HepG2 (cell line): ENCODE results near the gene BSX. TPM values are rescaled to one million over a fixed set of nuclear protein-coding genes. Genes with fewer than 3 reads are reported as not detected.

ENCODE experiments used
- ATAC-seq: fragments of 200-7000 bp; cut with Tn5 transposase; 3 replicates; pipeline ENCODE4 v1.9.1; 2020; ENCODE audit warnings: mild to moderate bottlenecking, moderate library complexity
- BruUV-seq: library from RNA; stranded (reverse); fragments of 400-500 nt; replicated peaks from 2 replicates; lab custom pipeline; 2021; lab: Mats Ljungman, UMichigan
- CTCF ChIA-PET: fragments of 300-600 bp; formaldehyde crosslinking; extraction: SDS; loops from one replicate; lab custom pipeline; 2021; ENCODE audit warnings: low total read pairs, inconsistent platforms, low intra/inter-chr PET ratio; lab: Yijun Ruan, JAX
- POLR2A ChIA-PET: fragments of 350-600 bp; sonication (Branson Sonifier 250); formaldehyde crosslinking; loops from one replicate; lab custom pipeline; 2020; ENCODE audit warnings: antibody characterized with exemption, inconsistent platforms; lab: Yijun Ruan, JAX
- DNase-seq: peaks from one replicate; pipeline ENCODE4 v3.0.0-alpha.2; 2015; ENCODE audit warnings: low spot score
- FAIRE-seq: peaks from 3 replicates; lab custom pipeline; 2011; peaks lifted over from hg19 to GRCh38; lab: Jason Lieb, UNC
- H2AFZ ChIP-seq: one replicate; pipeline ENCODE4 v1.6.1; 2011; ENCODE audit warnings: low read length, inconsistent platforms
- H3K27ac ChIP-seq: fragments of 300-600 bp; 3 replicates; pipeline ENCODE4 v1.8.0; 2011; ENCODE audit warnings: mixed run types, mild to moderate bottlenecking, mixed read lengths, low read length, inconsistent platforms; ENCODE audit not compliant: insufficient read depth; ENCODE audit errors: extremely low read length
- H3K27me3 ChIP-seq, 2 experiments: fragments of 200-600 bp in 1 of 2; 2 replicates in 1 of 2; 3 replicates in 1 of 2; pipeline versions ENCODE4 v1.6.0 to v1.8.0; 2011; ENCODE audit warnings: low read length in 2 of 2, mild to moderate bottlenecking in 2 of 2, moderate library complexity in 2 of 2, inconsistent platforms in 1 of 2; ENCODE audit not compliant: insufficient read depth in 2 of 2, control insufficient read depth in 1 of 2
- H3K36me3 ChIP-seq, 2 experiments: fragments of 200-600 bp in 1 of 2; replicated peaks in 1 of 2; 2 replicates in 1 of 2; 3 replicates in 1 of 2; pipeline versions ENCODE4 v1.5.1 to v1.8.0; 2011; ENCODE audit warnings: low read length in 2 of 2, inconsistent platforms in 1 of 2; ENCODE audit not compliant: insufficient read depth in 2 of 2, control insufficient read depth in 1 of 2
- H3K4me1 ChIP-seq: 2 replicates; pipeline ENCODE4 v1.5.1; 2012; ENCODE audit warnings: low read length, inconsistent platforms; ENCODE audit not compliant: insufficient read depth
- H3K4me2 ChIP-seq: 2 replicates; pipeline ENCODE4 v1.6.0; 2011; ENCODE audit warnings: low read depth, low read length, inconsistent platforms
- H3K4me3 ChIP-seq, 3 experiments: fragments of 200-600 bp in 1 of 3; sonication (generic), shearing (Covaris generic) in 1 of 3; replicated peaks in 1 of 3; 2 replicates each; pipeline ENCODE4 v1.5.1; 2011 to 2016; ENCODE audit warnings: low read length in 3 of 3, inconsistent platforms in 2 of 3, low read depth in 2 of 3, mild to moderate bottlenecking in 2 of 3, control low read depth in 1 of 3, mixed read lengths in 1 of 3; ENCODE audit not compliant: insufficient read depth in 1 of 3
- H3K79me2 ChIP-seq: one replicate; pipeline ENCODE4 v1.6.1; 2011; ENCODE audit warnings: low read length, inconsistent platforms; ENCODE audit not compliant: insufficient read depth
- H3K9ac ChIP-seq: 2 replicates; pipeline ENCODE4 v1.6.0; 2011; ENCODE audit warnings: mild to moderate bottlenecking, low read depth, low read length, inconsistent platforms; ENCODE audit not compliant: insufficient read depth
- H3K9me3 ChIP-seq: 2 replicates; pipeline ENCODE4 v1.5.1; 2012; ENCODE audit warnings: mild to moderate bottlenecking, low read length
- H4K20me1 ChIP-seq: 2 replicates; pipeline ENCODE4 v1.6.0; 2011; ENCODE audit warnings: inconsistent platforms, mild to moderate bottlenecking, low read length, moderate library complexity; ENCODE audit not compliant: insufficient read depth
- CC2D1A ChIP-seq: sonication (generic); formaldehyde crosslinking; IDR thresholded peaks from 2 replicates; pipeline ENCODE4 v1.8.1; 2023; ENCODE audit warnings: mild to moderate bottlenecking, missing genetic modification reagents
- EEA1 ChIP-seq: sonication (generic); formaldehyde crosslinking; IDR thresholded peaks from 2 replicates; pipeline ENCODE4 v1.5.1; 2020; ENCODE audit warnings: mild to moderate bottlenecking, missing genetic modification reagents, borderline replicate concordance
- KAT7 ChIP-seq: IDR thresholded peaks from 2 replicates; pipeline ENCODE4 v1.6.1; 2018; ENCODE audit warnings: borderline replicate concordance, missing compliant biosample characterization
- KMT2B ChIP-seq: IDR thresholded peaks from 2 replicates; pipeline ENCODE4 v1.6.1; 2016; ENCODE audit warnings: missing genetic modification reagents, missing compliant biosample characterization
- REXO4 ChIP-seq: sonication (generic); formaldehyde crosslinking; IDR thresholded peaks from 2 replicates; pipeline ENCODE4 v1.8.0; 2022; ENCODE audit warnings: missing genetic modification reagents, mild to moderate bottlenecking, borderline replicate concordance
- ZBTB7B ChIP-seq: sonication (generic); formaldehyde crosslinking; IDR thresholded peaks from 2 replicates; pipeline ENCODE4 v1.4.0; 2020; ENCODE audit warnings: missing genetic modification reagents
- ZFP37 ChIP-seq: sonication (generic); formaldehyde crosslinking; IDR thresholded peaks from 2 replicates; pipeline ENCODE4 v1.4.0; 2020; ENCODE audit warnings: missing genetic modification reagents, borderline replicate concordance
- ZGPAT ChIP-seq: IDR thresholded peaks from 2 replicates; pipeline ENCODE4 v1.6.1; 2016; ENCODE audit warnings: mild to moderate bottlenecking
- ZNF138 ChIP-seq: sonication (generic); formaldehyde crosslinking; IDR thresholded peaks from 2 replicates; pipeline ENCODE4 v1.5.0; 2020; ENCODE audit warnings: mild to moderate bottlenecking, low read depth, missing genetic modification reagents
- ZNF292 ChIP-seq: sonication (generic); formaldehyde crosslinking; IDR thresholded peaks from 2 replicates; pipeline ENCODE4 v1.8.1; 2022; ENCODE audit warnings: mild to moderate bottlenecking, low read depth, missing genetic modification reagents, borderline replicate concordance
- ZNF34 ChIP-seq: sonication (generic); formaldehyde crosslinking; IDR thresholded peaks from 2 replicates; pipeline ENCODE4 v1.4.0; 2020; ENCODE audit warnings: mild to moderate bottlenecking, missing genetic modification reagents, borderline replicate concordance
- ZNF562 ChIP-seq: sonication (generic); formaldehyde crosslinking; IDR thresholded peaks from 2 replicates; pipeline ENCODE4 v1.8.0; 2022; ENCODE audit warnings: missing genetic modification reagents, borderline replicate concordance
- ZNF569 ChIP-seq: sonication (generic); formaldehyde crosslinking; IDR thresholded peaks from 2 replicates; pipeline ENCODE4 v1.5.0; 2020; ENCODE audit warnings: mild to moderate bottlenecking, missing genetic modification reagents, moderate library complexity, borderline replicate concordance
- ZNF619 ChIP-seq: sonication (generic); formaldehyde crosslinking; IDR thresholded peaks from 2 replicates; pipeline ENCODE4 v1.4.0; 2020; ENCODE audit warnings: mild to moderate bottlenecking, missing genetic modification reagents
- WGBS: methylation state at CpG from one replicate; pipeline ENCODE4 v1.1.6; 2017; ENCODE audit warnings: low lambda C conversion rate; 5-methylcytosine and 5-hydroxymethylcytosine counted together
- in situ Hi-C: cut with HindIII; loops from 2 replicates; pipeline ENCODE4 v1.10.0; 2017; ENCODE audit warnings: low pct_unique_long_range_greater_than_20kb; ENCODE audit not compliant: extremely low pct_ligation_motif_present
- intact Hi-C: fragments of 100-400 bp; cut with micrococcal nuclease; formaldehyde crosslinking; loops from one replicate; pipeline ENCODE4 v1.10.0; 2022; ENCODE audit not compliant: unreplicated experiment
- polyA plus RNA-seq, 8 experiments: library from polyadenylated mRNA; depleted of rRNA in 3 of 8; stranded (reverse) in 7 of 8; unstranded in 1 of 8; fragments of >200 nt; fragmentation: Illumina TruSeq in 4 of 8; extraction: Trizol in 4 of 8; gene quantifications; 2 replicates each; pipeline versions ENCODE4 v1.2.1 to v1.2.3, GENCODE V29; 2011 to 2016; ENCODE audit warnings: low read depth in 4 of 8, missing spikeins in 1 of 8, mixed read lengths in 1 of 8; ENCODE audit not compliant: insufficient read depth in 1 of 8
- total RNA-seq, 5 experiments: library from RNA; depleted of rRNA; stranded (reverse); fragments of >200 nt; fragmentation: Illumina TruSeq; extraction: Trizol; gene quantifications; 2 replicates each; pipeline ENCODE4 v1.2.3, GENCODE V29; 2016; ENCODE audit warnings: low read depth in 1 of 5
- TF ChIP-seq, protein P1 (sequence below): sonication (generic); formaldehyde crosslinking; IDR thresholded peaks from 2 replicates; pipeline ENCODE4 v1.8.1; 2023; ENCODE audit warnings: mild to moderate bottlenecking, missing genetic modification reagents, borderline replicate concordance

Gene BSX
- total and polyA plus RNA-seq, 2 of the 13 experiments (the other 11 are each of a cell fraction or from before 2014, with no cell fraction given): not detected

DNA sequence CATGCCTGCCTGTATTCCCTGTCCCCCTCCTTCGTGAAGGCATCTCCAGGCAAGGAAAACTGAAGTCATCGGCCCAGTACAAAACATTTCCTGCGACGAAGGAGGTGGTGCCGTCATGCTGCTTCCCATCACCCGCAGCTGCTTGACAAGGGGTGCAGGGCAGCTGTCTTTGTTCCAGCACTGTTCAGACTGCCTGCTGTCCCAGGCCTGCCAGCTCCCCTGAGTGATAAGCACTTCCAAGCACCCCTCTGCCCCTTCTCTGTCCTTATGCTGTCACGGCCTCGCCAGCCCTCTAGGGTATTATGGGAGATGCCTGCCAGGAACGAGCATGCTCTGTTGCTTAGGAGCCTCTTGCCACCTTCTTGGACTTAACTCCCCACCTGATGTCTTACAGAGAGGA is 37.1 kb upstream of the BSX start (continued):
- no peak for TF ChIP-seq ZNF562 (CRISPR knock-in tag)
- no peak for TF ChIP-seq ZNF569 (CRISPR knock-in tag)
- no peak for TF ChIP-seq ZFP37 (CRISPR knock-in tag)
- TF ChIP-seq CC2D1A (CRISPR knock-in tag): no peak
- no peak for TF ChIP-seq EEA1 (CRISPR knock-in tag)
- TF ChIP-seq ZNF34 (CRISPR knock-in tag): no peak
- no peak for TF ChIP-seq REXO4 (CRISPR knock-in tag)
- no peak for TF ChIP-seq KMT2B (CRISPR knock-in tag)

DNA sequence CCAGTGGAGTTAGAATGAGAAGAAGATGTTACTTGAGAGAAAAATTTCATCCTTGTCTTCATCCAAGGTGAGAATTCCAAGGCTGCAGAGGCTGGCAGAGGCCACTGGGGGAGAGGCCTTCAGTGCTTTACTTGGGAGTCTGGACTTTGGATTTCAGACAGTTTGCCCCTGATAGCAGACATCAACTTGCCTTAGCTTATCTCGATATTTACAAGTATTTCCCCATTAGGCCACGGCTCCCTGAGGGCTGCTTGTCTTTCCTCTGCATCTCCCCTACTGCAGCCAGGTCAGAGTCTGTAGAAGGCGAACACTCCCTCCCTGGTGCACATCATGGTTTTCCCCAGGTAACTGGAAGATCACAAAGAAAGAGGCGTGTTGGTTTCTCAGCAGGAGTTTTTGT is 29.9 kb upstream of the BSX start:
- ChIA-PET POLR2A (no interaction called here), CTCF (no interaction called here)
- FAIRE-seq: no peak
- Histone ChIP-seq H3K4me2 (no peak overlapping the region), H3K27me3 (peaks cover 0 to 14% of the 10 kb centered on the region in 2 experiments; a peak in 3 of 5 replicates), H3K9ac (no peak overlapping the region), H3K4me3 (no peak overlapping the region), H3K4me1 (no peaks in the 10 kb centered on the region), H3K9me3 (no peaks in the 10 kb centered on the region), H3K79me2 (no peaks in the 10 kb centered on the region), H3K36me3 (no peaks in the 10 kb centered on the region), H4K20me1 (no peaks in the 10 kb centered on the region), H3K27ac (no peak overlapping the region), H2AFZ (no peak overlapping the region)
- intact Hi-C loops: no loop called here
- ATAC-seq: no peak
- 6% methylated on average over 4 of the region's 4 CpGs for WGBS
- in situ Hi-C loops: no loop called here
- BruUV-seq: no TSS peak
- DNase-seq: no peak
- TF ChIP-seq, protein P1, sequence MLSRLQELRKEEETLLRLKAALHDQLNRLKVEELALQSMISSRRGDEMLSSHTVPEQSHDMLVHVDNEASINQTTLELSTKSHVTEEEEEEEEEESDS (CRISPR knock-in tag): no peak
- TF ChIP-seq ZBTB7B (CRISPR knock-in tag) (no peak), ZNF619 (CRISPR knock-in tag) (no peak), ZGPAT (CRISPR knock-in tag) (no peak), KAT7 (no peak), ZNF138 (CRISPR knock-in tag) (no peak), ZNF292 (CRISPR knock-in tag) (no peak)
